Hematopoietic multipotent progenitor cell (in vitro differentiated cells): ENCODE data around the gene LY6G5C. TPM values are rescaled to one million over a fixed set of nuclear protein-coding genes. Genes with fewer than 3 reads are reported as not detected.

Source experiments
- DNase-seq, 3 donors: peaks; one replicate each; pipeline ENCODE4 v3.0.0-alpha.2; 2011 to 2015; ENCODE audit warnings: low read depth in 2 of 3, low spot score in 2 of 3
- total RNA-seq: library from RNA; depleted of rRNA; stranded (reverse); fragments of >200 nt; gene quantifications from one replicate; pipeline ENCODE4 v1.2.3, GENCODE V29; 2012

Gene LY6G5C
- total RNA-seq, 1 donor = 3.5 TPM

- no peak for DNase-seq
These were observed 17.5 kb downstream of the LY6G5C start for GRCh38 chr6:31663126-31663960.

- DNase-seq = no peak
These were observed 18.6 kb downstream of the LY6G5C start for GRCh38 chr6:31662124-31662723.

- DNase-seq = no peak
These were observed 19.4 kb downstream of the LY6G5C start for GRCh38 chr6:31661262-31662123.

- DNase-seq = peak in 2 of 3 donors; percentile 74 to 75
These were observed 20.2 kb downstream of the LY6G5C start, which contains the start of gene C6orf47 for GRCh38 chr6:31660381-31661261. Gene C6orf47, minus strand, starts transcription at chr6:31660778. Its CDS starts 831 bp downstream, at chr6:31659947.

- peak in 2 of 3 donors; percentile 33 to 53 for DNase-seq
These were observed 21.1 kb downstream of the LY6G5C start for GRCh38 chr6:31659649-31660380.

- no peak for DNase-seq
These were observed 21.8 kb downstream of the LY6G5C start for GRCh38 chr6:31658983-31659648.

- DNase-seq = no peak
These were observed 22.6 kb downstream of the LY6G5C start for GRCh38 chr6:31658158-31658688.

- DNase-seq = no peak
These were observed 23.3 kb downstream of the LY6G5C start for GRCh38 chr6:31657406-31658157.

GRCh38 chr6:31655349-31656237 lies 25.3 kb downstream of the LY6G5C start, which contains the start of gene APOM:
Gene APOM, plus strand, starts transcription at chr6:31655894. Its CDS starts 73 bp downstream, at chr6:31655967.
- no peak for DNase-seq

- DNase-seq = no peak
These were observed 26.1 kb downstream of the LY6G5C start for GRCh38 chr6:31654574-31655348.

- DNase-seq = peak in 1 of 3 donors; percentile 98
These were observed 27.7 kb downstream of the LY6G5C start for GRCh38 chr6:31652925-31653724.

- no peak for DNase-seq
These were observed 29.2 kb downstream of the LY6G5C start for GRCh38 chr6:31651602-31652191.

- no peak for DNase-seq
These were observed 35.5 kb downstream of the LY6G5C start for GRCh38 chr6:31645325-31645724.

- DNase-seq = no peak
These were observed 36.9 kb downstream of the LY6G5C start for GRCh38 chr6:31643818-31644454.
